Memory B cell (primary cell): ENCODE results near the gene TRHDE.

Experiments
- ATAC-seq: fragments of 150-1000 bp; cut with Tn5 transposase; 2 replicates; pipeline ENCODE4 v1.10.0; 2021; ENCODE audit warnings: low read depth, mild to moderate bottlenecking, moderate library complexity
- DNase-seq, 2 donors: peaks; one replicate each; pipeline ENCODE4 v3.0.0; 2022; ENCODE audit warnings: low spot score in 2 of 2
- H3K27ac Mint-ChIP-seq: one replicate; pipeline ENCODE4 v1.8.0; 2022; ENCODE audit warnings: mild to moderate bottlenecking, moderate library complexity, mixed read lengths
- H3K27me3 Mint-ChIP-seq: one replicate; pipeline ENCODE4 v1.8.0; 2022; ENCODE audit warnings: mixed read lengths
- H3K36me3 Mint-ChIP-seq: one replicate; pipeline ENCODE4 v1.8.0; 2022; ENCODE audit warnings: mild to moderate bottlenecking, mixed read lengths
- H3K4me1 Mint-ChIP-seq: one replicate; pipeline ENCODE4 v1.8.0; 2022; ENCODE audit warnings: mixed read lengths
- H3K4me3 Mint-ChIP-seq: one replicate; pipeline ENCODE4 v1.8.0; 2022; ENCODE audit warnings: mild to moderate bottlenecking, moderate library complexity, mixed read lengths
- H3K9me3 Mint-ChIP-seq: one replicate; pipeline ENCODE4 v1.8.0; 2022; ENCODE audit warnings: mixed read lengths

The TRHDE gene

GRCh38 chr12:72315858-72316257 lies 43.7 kb downstream of the TRHDE start:
- Mint-ChIP-seq H3K27me3 (peaks cover 4% of the 10 kb centered on the region), H3K9me3 (peaks cover 2% of the 10 kb centered on the region), H3K27ac (no peak overlapping the region), H3K36me3 (no peaks in the 10 kb centered on the region), H3K4me3 (no peak overlapping the region), H3K4me1 (no peaks in the 10 kb centered on the region)
- DNase-seq (no peak), ATAC-seq (no peak)

- Mint-ChIP-seq H3K27me3 (peaks cover 4% of the 10 kb centered on the region), H3K27ac (no peak overlapping the region), H3K4me3 (no peak overlapping the region), H3K4me1 (no peaks in the 10 kb centered on the region), H3K36me3 (no peaks in the 10 kb centered on the region), H3K9me3 (peaks cover 2% of the 10 kb centered on the region)
- DNase-seq (no peak), ATAC-seq (no peak)
These were observed 46.2 kb downstream of the TRHDE start for GRCh38 chr12:72318341-72318740.

- Mint-ChIP-seq H3K4me3 (no peak overlapping the region), H3K27ac (no peak overlapping the region), H3K27me3 (no peaks in the 10 kb centered on the region), H3K4me1 (no peaks in the 10 kb centered on the region), H3K36me3 (no peaks in the 10 kb centered on the region), H3K9me3 (peaks cover 1% of the 10 kb centered on the region)
- no peak for ATAC-seq
- DNase-seq = no peak
These were observed 51.7 kb downstream of the TRHDE start for GRCh38 chr12:72323881-72324280.

- DNase-seq (no peak), ATAC-seq (no peak)
- Mint-ChIP-seq H3K27me3 (no peaks in the 10 kb centered on the region), H3K9me3 (no peaks in the 10 kb centered on the region), H3K4me1 (no peaks in the 10 kb centered on the region), H3K4me3 (no peak overlapping the region), H3K27ac (no peak overlapping the region), H3K36me3 (no peaks in the 10 kb centered on the region)
These were observed 58.1 kb downstream of the TRHDE start for GRCh38 chr12:72330301-72330700.

- Mint-ChIP-seq H3K4me1 (no peaks in the 10 kb centered on the region), H3K27me3 (no peaks in the 10 kb centered on the region), H3K27ac (no peak overlapping the region), H3K36me3 (no peaks in the 10 kb centered on the region), H3K9me3 (no peaks in the 10 kb centered on the region), H3K4me3 (no peak overlapping the region)
- DNase-seq (no peak), ATAC-seq (no peak)
These were observed 58.6 kb downstream of the TRHDE start for GRCh38 chr12:72330784-72331183.

GRCh38 chr12:72337382-72337781 lies 65.2 kb downstream of the TRHDE start:
- ATAC-seq (no peak), DNase-seq (no peak)
- H3K4me3 Mint-ChIP-seq = no peak overlapping the region
- no peaks in the 10 kb centered on the region for H3K36me3 Mint-ChIP-seq
- H3K9me3 Mint-ChIP-seq = no peaks in the 10 kb centered on the region
- no peak overlapping the region for H3K27ac Mint-ChIP-seq
- no peaks in the 10 kb centered on the region for H3K4me1 Mint-ChIP-seq
- no peaks in the 10 kb centered on the region for H3K27me3 Mint-ChIP-seq

GRCh38 chr12:72337946-72338345 lies 65.8 kb downstream of the TRHDE start:
- H3K9me3 Mint-ChIP-seq = no peaks in the 10 kb centered on the region
- H3K4me3 Mint-ChIP-seq = no peak overlapping the region
- DNase-seq (no peak), ATAC-seq (no peak)
- H3K27ac Mint-ChIP-seq = no peak overlapping the region
- H3K36me3 Mint-ChIP-seq = no peaks in the 10 kb centered on the region
- no peaks in the 10 kb centered on the region for H3K27me3 Mint-ChIP-seq
- H3K4me1 Mint-ChIP-seq = no peaks in the 10 kb centered on the region

GRCh38 chr12:72338437-72338836 lies 66.3 kb downstream of the TRHDE start:
- no peaks in the 10 kb centered on the region for H3K27me3 Mint-ChIP-seq
- no peak for DNase-seq
- no peak for ATAC-seq
- H3K27ac Mint-ChIP-seq = no peak overlapping the region
- H3K4me1 Mint-ChIP-seq = no peaks in the 10 kb centered on the region
- H3K9me3 Mint-ChIP-seq = no peaks in the 10 kb centered on the region
- no peak overlapping the region for H3K4me3 Mint-ChIP-seq
- H3K36me3 Mint-ChIP-seq = no peaks in the 10 kb centered on the region

- H3K9me3 Mint-ChIP-seq = peaks cover 1% of the 10 kb centered on the region
- peak; percentile 33 to 48 for DNase-seq
- ATAC-seq = peak; percentile 72
- no peaks in the 10 kb centered on the region for H3K27me3 Mint-ChIP-seq
- H3K4me3 Mint-ChIP-seq = no peak overlapping the region
- H3K4me1 Mint-ChIP-seq = no peaks in the 10 kb centered on the region
- no peaks in the 10 kb centered on the region for H3K36me3 Mint-ChIP-seq
- H3K27ac Mint-ChIP-seq = no peak overlapping the region
These were observed 74.3 kb downstream of the TRHDE start for GRCh38 chr12:72346363-72346944.

GRCh38 chr12:72349491-72349890 lies 77.3 kb downstream of the TRHDE start:
- DNase-seq (no peak), ATAC-seq (no peak)
- Mint-ChIP-seq H3K4me1 (no peaks in the 10 kb centered on the region), H3K9me3 (peaks cover 4% of the 10 kb centered on the region), H3K36me3 (no peaks in the 10 kb centered on the region), H3K27ac (no peak overlapping the region), H3K27me3 (no peaks in the 10 kb centered on the region), H3K4me3 (no peak overlapping the region)

- Mint-ChIP-seq H3K36me3 (no peaks in the 10 kb centered on the region), H3K27ac (no peak overlapping the region), H3K9me3 (peaks cover 7% of the 10 kb centered on the region), H3K4me3 (no peak overlapping the region), H3K4me1 (no peaks in the 10 kb centered on the region), H3K27me3 (no peaks in the 10 kb centered on the region)
- ATAC-seq (no peak), DNase-seq (no peak)
These were observed 87.2 kb downstream of the TRHDE start for GRCh38 chr12:72359416-72359815.

GRCh38 chr12:72365151-72365550 lies 93.0 kb downstream of the TRHDE start:
- DNase-seq (no peak), ATAC-seq (no peak)
- no peaks in the 10 kb centered on the region for H3K27me3 Mint-ChIP-seq
- no peaks in the 10 kb centered on the region for H3K36me3 Mint-ChIP-seq
- no peak overlapping the region for H3K27ac Mint-ChIP-seq
- no peak overlapping the region for H3K4me3 Mint-ChIP-seq
- H3K4me1 Mint-ChIP-seq = no peaks in the 10 kb centered on the region
- peaks cover 2% of the 10 kb centered on the region for H3K9me3 Mint-ChIP-seq

GRCh38 chr12:72366255-72366654 lies 94.1 kb downstream of the TRHDE start:
- DNase-seq (no peak), ATAC-seq (no peak)
- H3K9me3 Mint-ChIP-seq = no peaks in the 10 kb centered on the region
- H3K27me3 Mint-ChIP-seq = no peaks in the 10 kb centered on the region
- H3K36me3 Mint-ChIP-seq = no peaks in the 10 kb centered on the region
- no peak overlapping the region for H3K4me3 Mint-ChIP-seq
- no peak overlapping the region for H3K27ac Mint-ChIP-seq
- H3K4me1 Mint-ChIP-seq = no peaks in the 10 kb centered on the region

- H3K36me3 Mint-ChIP-seq = no peaks in the 10 kb centered on the region
- no peaks in the 10 kb centered on the region for H3K4me1 Mint-ChIP-seq
- no peak for ATAC-seq
- no peaks in the 10 kb centered on the region for H3K27me3 Mint-ChIP-seq
- H3K27ac Mint-ChIP-seq = no peak overlapping the region
- H3K4me3 Mint-ChIP-seq = no peak overlapping the region
- no peak for DNase-seq
- no peaks in the 10 kb centered on the region for H3K9me3 Mint-ChIP-seq
These were observed 96.1 kb downstream of the TRHDE start for GRCh38 chr12:72368298-72368697.

- Mint-ChIP-seq H3K27me3 (no peaks in the 10 kb centered on the region), H3K4me3 (no peak overlapping the region), H3K9me3 (no peaks in the 10 kb centered on the region), H3K4me1 (no peaks in the 10 kb centered on the region), H3K27ac (no peak overlapping the region), H3K36me3 (no peaks in the 10 kb centered on the region)
- DNase-seq = no peak
- ATAC-seq = no peak
These were observed 96.7 kb downstream of the TRHDE start for GRCh38 chr12:72368719-72369422.
